ENCODE measurements around the gene CLBA1.
"Not testable (repeated sequence)": the region's sequence is repeated elsewhere in the genome, so short reads cannot be mapped to it uniquely, and the experiment has no call there.

CLBA1 gene

DNA sequence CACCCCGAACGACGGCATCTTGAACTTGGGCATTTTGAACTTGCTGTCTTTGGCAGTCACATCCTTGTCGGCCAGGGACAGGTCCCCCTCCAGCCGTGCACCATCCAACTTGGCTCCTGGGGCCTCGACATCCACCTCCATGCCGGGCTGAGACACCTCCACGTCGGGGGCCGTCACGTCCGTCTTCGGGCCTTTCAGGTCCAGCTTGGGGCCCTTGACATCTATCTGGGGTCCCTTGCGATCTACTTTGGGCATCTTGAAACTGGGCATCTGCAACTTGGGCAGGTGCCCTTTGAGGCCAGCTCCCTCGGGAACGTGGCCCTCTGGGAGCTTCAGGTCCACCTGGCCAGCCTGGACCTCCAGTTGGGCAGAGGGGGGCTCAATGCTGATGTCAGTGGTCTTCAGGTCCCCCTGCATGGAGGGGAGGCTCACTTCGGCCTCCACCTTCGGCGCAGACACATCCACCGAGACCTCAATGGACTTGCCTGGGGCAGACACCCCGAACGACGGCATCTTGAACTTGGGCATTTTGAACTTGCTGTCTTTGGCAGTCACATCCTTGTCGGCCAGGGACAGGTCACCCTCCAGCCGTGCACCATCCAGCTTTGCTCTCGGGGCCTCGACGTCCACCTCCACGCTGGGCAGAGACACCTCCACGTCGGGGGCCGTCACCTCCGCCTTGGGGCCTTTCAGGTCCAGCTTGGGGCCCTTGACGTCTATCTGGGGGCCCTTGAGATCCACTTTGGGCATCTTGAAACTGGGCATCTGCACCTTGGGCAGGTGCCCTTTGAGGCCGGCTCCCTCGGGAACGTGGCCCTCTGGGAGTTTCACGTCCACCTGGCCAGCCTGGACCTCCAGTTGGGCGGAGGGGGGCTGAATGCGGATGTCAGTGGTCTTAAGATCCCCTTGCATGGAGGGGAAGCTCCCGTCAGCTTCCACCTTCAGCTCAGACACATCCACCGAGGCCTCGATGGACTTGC, 39.3 kb upstream of the CLBA1 start:
- not testable (repeated sequence) for H3K27me3 ChIP-seq (ENCODE audit: control insufficient read depth, low read length); H3K27ac ChIP-seq (ENCODE audit: low read depth, low read length); H4K20me1 ChIP-seq (ENCODE audit: control insufficient read depth, insufficient read depth, low read depth, low read length); H3F3A ChIP-seq (ENCODE audit: control insufficient read depth, insufficient read depth); H3K36me3 ChIP-seq (ENCODE audit: control insufficient read depth, low read length); H3K4me2 ChIP-seq (ENCODE audit: low read length); H3K9me3 ChIP-seq (ENCODE audit: control insufficient read depth, insufficient read depth, low read length); H3K4me1 ChIP-seq (ENCODE audit: control insufficient read depth, low read length); H3K79me2 ChIP-seq (ENCODE audit: control insufficient read depth, low read length); H3K9me2 ChIP-seq (replicated peaks; ENCODE audit: control insufficient read depth, low read length); H3K4me3 ChIP-seq (ENCODE audit: low read length)

DNA sequence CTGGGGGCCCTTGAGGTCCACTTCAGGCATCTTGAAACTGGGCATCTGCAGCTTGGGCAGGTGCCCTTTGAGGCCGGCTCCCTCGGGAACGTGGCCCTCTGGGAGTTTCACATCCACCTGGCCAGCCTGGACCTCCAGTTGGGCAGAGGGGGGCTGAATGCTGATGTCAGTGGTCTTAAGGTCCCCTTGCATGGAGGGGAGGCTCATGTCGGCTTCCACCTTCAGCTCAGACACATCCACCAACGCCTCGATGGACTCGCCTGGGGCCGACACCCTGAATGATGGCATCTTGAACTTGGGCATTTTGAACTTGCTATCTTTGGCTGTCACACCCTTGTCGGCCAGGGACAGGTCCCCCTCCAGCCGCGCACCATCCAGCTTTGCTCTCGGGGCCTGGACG, 38.4 kb upstream of the CLBA1 start:
- H3K27ac ChIP-seq (ENCODE audit: low read depth, low read length); H3K36me3 ChIP-seq (ENCODE audit: control insufficient read depth, low read length); H3K4me1 ChIP-seq (ENCODE audit: control insufficient read depth, low read length); H3F3A ChIP-seq (ENCODE audit: control insufficient read depth, insufficient read depth); H3K4me2 ChIP-seq (ENCODE audit: low read length); H3K27me3 ChIP-seq (ENCODE audit: control insufficient read depth, low read length); H3K9me3 ChIP-seq (ENCODE audit: control insufficient read depth, insufficient read depth, low read length); H4K20me1 ChIP-seq (ENCODE audit: control insufficient read depth, insufficient read depth, low read depth, low read length); H3K9me2 ChIP-seq (replicated peaks; ENCODE audit: control insufficient read depth, low read length); H3K79me2 ChIP-seq (ENCODE audit: control insufficient read depth, low read length); H3K4me3 ChIP-seq (ENCODE audit: low read length): not testable (repeated sequence)

DNA sequence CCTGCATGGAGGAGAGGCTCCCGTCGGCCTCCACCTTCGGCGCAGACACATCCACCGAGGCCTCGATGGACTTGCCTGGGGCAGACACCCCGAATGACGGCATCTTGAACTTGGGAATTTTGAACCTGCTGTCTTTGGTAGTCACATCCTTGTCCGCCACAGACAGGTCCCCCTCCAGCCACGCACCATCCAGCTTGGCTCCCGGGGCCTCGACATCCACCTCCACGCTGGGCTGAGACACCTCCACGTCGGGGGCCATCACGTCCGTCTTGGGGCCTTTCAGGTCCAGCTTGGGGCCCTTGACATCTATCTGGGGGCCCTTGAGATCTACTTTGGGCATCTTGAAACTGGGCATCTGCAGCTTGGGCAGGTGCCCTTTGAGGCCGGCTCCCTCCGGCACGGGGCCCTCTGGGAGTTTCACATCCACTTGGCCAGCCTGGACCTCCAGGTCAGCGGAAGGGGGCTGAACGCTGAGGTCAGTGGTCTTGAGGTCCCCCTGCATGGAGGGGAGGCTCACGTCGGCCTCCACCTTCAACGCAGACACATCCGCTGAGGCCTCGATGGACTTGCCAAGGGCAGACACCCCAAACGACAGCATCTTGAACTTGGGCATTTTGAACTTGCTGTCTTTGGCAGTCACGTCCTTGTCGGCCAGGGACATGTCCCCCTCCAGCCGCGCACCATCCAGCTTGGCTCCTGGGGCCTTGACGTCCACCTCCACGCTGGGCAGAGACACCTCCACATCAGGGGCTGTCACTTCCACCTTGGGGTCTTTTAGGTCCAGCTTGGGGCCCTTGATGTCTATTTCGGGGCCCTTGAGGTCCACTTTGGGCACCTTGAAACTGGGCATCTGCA, 37.5 kb upstream of the CLBA1 start:
- not testable (repeated sequence) for H3K36me3 ChIP-seq (ENCODE audit: control insufficient read depth, low read length); H3K79me2 ChIP-seq (ENCODE audit: control insufficient read depth, low read length); H4K20me1 ChIP-seq (ENCODE audit: control insufficient read depth, insufficient read depth, low read depth, low read length); H3K9me3 ChIP-seq (ENCODE audit: control insufficient read depth, insufficient read depth, low read length); H3K4me2 ChIP-seq (ENCODE audit: low read length); H3F3A ChIP-seq (ENCODE audit: control insufficient read depth, insufficient read depth); H3K27me3 ChIP-seq (ENCODE audit: control insufficient read depth, low read length); H3K4me3 ChIP-seq (ENCODE audit: low read length); H3K27ac ChIP-seq (ENCODE audit: low read depth, low read length); H3K9me2 ChIP-seq (replicated peaks; ENCODE audit: control insufficient read depth, low read length); H3K4me1 ChIP-seq (ENCODE audit: control insufficient read depth, low read length)

DNA sequence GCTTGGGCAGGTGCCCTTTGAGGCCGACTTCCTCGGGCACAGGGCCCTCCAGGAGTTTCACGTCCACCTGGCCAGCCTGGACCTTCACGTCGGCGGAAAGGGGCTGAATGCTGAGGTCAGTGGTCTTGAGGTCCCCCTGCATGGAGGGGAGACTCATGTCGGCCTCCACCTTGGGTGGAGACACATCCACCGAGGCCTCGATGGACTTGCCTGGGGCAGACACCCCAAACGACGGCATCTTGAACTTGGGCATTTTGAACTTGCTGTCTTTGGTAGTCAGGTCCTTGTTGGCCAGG, 36.9 kb upstream of the CLBA1 start:
- no peak overlapping the region for H3K4me2 ChIP-seq (ENCODE audit: low read length)
- H3K27ac ChIP-seq (ENCODE audit: low read depth, low read length): no peak overlapping the region
- TF ChIP-seq, protein P1, sequence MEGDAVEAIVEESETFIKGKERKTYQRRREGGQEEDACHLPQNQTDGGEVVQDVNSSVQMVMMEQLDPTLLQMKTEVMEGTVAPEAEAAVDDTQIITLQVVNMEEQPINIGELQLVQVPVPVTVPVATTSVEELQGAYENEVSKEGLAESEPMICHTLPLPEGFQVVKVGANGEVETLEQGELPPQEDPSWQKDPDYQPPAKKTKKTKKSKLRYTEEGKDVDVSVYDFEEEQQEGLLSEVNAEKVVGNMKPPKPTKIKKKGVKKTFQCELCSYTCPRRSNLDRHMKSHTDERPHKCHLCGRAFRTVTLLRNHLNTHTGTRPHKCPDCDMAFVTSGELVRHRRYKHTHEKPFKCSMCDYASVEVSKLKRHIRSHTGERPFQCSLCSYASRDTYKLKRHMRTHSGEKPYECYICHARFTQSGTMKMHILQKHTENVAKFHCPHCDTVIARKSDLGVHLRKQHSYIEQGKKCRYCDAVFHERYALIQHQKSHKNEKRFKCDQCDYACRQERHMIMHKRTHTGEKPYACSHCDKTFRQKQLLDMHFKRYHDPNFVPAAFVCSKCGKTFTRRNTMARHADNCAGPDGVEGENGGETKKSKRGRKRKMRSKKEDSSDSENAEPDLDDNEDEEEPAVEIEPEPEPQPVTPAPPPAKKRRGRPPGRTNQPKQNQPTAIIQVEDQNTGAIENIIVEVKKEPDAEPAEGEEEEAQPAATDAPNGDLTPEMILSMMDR (IDR thresholded peaks at IDR 0.05; ENCODE audit: low read depth, low read length, poor library complexity, severe bottlenecking): no peak
- TF ChIP-seq EZH2phosphoT487 (IDR thresholded peaks at IDR 0.05; ENCODE audit: borderline replicate concordance, low read length): no peak
- H3K27me3 ChIP-seq (ENCODE audit: control insufficient read depth, low read length): no peaks in the 10 kb centered on the region
- no peaks in the 10 kb centered on the region for H3K4me1 ChIP-seq (ENCODE audit: control insufficient read depth, low read length)
- H3K36me3 ChIP-seq (ENCODE audit: control insufficient read depth, low read length): no peaks in the 10 kb centered on the region
- no peaks in the 10 kb centered on the region for H4K20me1 ChIP-seq (ENCODE audit: control insufficient read depth, insufficient read depth, low read depth, low read length)
- no peaks in the 10 kb centered on the region for H3K9me3 ChIP-seq (ENCODE audit: control insufficient read depth, insufficient read depth, low read length)
- H3K9me2 ChIP-seq (replicated peaks; ENCODE audit: control insufficient read depth, low read length): no peaks in the 10 kb centered on the region
- no peaks in the 10 kb centered on the region for H3F3A ChIP-seq (ENCODE audit: control insufficient read depth, insufficient read depth)
- H3K4me3 ChIP-seq (ENCODE audit: low read length): no peak overlapping the region
- H3K79me2 ChIP-seq (ENCODE audit: control insufficient read depth, low read length): no peaks in the 10 kb centered on the region

DNA sequence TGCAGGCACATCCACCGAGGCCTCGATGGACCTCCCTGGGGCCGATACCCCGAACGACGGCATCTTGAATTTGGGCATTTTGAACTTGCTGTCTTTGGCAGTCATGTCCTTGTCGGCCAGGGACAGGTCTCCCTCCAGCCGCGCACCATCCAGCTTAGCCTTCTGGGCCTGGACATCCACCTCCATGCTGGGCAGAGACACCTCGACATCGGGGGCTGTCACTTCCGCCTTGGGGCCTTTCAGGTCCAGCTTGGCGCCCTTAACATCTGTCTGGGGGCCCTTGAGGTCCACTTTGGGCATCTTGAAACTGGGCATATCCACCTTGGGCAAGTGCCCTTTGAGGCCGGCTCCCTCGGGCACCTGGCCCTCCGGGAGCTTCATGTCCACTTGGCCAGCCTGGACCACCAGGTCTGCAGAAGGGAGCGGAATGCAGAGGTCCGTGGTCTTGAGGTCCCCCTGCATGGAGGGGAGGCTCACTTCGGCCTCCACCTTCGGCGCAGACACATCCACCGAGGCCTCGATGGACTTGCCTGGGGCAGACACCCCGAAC, 36.1 kb upstream of the CLBA1 start:
- H3K9me3 ChIP-seq (ENCODE audit: control insufficient read depth, insufficient read depth, low read length); H3K9me2 ChIP-seq (replicated peaks; ENCODE audit: control insufficient read depth, low read length); H3F3A ChIP-seq (ENCODE audit: control insufficient read depth, insufficient read depth); H3K4me1 ChIP-seq (ENCODE audit: control insufficient read depth, low read length); H4K20me1 ChIP-seq (ENCODE audit: control insufficient read depth, insufficient read depth, low read depth, low read length); H3K4me2 ChIP-seq (ENCODE audit: low read length); H3K27me3 ChIP-seq (ENCODE audit: control insufficient read depth, low read length); H3K79me2 ChIP-seq (ENCODE audit: control insufficient read depth, low read length); H3K36me3 ChIP-seq (ENCODE audit: control insufficient read depth, low read length); H3K4me3 ChIP-seq (ENCODE audit: low read length); H3K27ac ChIP-seq (ENCODE audit: low read depth, low read length): not testable (repeated sequence)

Measured in DOHH2 (cell line).